SHP77 treated with DMSO at 0.1 percent for 48 hours (cell line): ENCODE results near the gene CKLF.
"Not testable (repeated sequence)": the region's sequence is repeated elsewhere in the genome, so short reads cannot be mapped to it uniquely, and the experiment has no call there.

Experiments used
- DNase-seq: peaks from one replicate; lab custom pipeline; 2025; lab: John Stamatoyannopoulos, UW

Gene CKLF

DNA sequence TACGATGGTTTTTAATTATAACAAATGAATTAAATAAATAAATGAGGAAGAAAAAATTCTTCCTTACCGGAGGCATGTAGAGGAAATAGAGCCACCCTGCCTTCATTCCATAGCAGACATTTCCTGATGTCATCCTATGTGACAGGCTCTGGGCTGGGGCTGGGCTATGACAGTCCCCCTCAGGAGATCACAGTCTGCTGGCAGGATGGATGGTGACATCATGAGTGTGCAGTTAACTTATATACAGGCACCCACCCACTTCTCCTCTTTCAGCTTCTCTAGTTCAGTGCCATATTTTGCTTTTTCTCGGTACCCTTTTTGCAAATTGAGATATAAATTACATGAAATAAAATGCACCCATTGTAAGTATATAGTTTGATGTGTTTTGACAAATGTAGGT is 45.7 kb downstream of the CKLF start:
- no peak for DNase-seq

DNA sequence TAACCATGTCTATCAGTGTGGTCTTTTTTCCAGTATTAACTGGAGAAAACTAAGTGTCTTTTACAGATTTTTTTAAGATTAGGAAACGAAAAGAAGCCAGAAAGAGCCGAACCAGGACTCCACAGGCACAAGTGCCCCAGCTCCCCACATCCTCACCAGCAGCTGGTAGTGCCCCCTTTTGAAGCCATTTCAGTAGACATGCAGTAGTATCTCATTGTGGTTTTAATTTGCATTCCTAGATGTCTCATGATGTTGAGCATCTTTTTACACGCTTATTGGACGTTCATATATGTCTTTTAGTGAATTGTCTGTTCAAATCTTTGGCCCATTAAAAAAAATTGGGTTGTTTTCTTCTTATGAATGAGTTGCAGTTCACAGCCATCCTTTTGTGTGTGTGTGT is 47.4 kb downstream of the CKLF start:
- no peak for DNase-seq

DNA sequence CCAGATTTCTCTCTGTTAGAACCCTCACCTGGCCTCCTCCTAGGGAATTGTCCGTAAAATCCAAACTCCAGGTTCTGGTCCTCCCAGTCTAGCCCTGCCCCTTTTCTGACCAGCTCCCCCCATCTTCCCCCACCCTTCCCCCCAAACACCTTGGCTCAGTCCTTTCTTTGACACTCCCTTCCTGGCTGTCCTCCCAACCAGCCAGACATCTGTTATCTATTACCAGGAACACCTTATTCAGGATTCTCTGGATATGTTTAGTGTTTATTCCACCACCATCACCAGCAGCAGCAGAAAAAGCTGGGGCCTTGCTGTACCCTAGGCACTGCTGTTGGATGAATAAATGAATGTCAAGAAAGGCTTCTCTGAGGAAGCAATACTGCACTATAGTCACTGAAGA is 48.1 kb downstream of the CKLF start:
- no peak for DNase-seq

DNA sequence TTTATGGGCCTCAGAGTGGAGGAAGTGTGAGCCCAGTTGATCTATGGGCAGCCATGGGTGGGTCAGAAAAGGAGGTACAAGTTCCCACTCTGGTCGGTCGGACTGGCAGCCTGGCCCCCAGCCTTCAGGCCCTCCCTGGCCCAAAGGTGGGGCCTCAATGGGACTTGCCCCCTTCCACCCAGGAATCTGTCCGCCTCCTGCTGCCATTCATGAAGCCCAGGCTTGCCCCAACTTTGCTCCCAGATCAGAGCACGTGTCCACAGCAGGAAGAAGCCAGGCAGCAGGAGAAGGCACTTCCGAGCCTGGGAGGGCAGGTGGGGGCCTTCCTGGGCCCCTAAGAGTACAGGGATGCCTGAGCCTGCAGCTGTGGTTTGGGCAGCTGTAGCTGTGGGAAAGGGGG is 49.1 kb downstream of the CKLF start:
- no peak for DNase-seq

DNA sequence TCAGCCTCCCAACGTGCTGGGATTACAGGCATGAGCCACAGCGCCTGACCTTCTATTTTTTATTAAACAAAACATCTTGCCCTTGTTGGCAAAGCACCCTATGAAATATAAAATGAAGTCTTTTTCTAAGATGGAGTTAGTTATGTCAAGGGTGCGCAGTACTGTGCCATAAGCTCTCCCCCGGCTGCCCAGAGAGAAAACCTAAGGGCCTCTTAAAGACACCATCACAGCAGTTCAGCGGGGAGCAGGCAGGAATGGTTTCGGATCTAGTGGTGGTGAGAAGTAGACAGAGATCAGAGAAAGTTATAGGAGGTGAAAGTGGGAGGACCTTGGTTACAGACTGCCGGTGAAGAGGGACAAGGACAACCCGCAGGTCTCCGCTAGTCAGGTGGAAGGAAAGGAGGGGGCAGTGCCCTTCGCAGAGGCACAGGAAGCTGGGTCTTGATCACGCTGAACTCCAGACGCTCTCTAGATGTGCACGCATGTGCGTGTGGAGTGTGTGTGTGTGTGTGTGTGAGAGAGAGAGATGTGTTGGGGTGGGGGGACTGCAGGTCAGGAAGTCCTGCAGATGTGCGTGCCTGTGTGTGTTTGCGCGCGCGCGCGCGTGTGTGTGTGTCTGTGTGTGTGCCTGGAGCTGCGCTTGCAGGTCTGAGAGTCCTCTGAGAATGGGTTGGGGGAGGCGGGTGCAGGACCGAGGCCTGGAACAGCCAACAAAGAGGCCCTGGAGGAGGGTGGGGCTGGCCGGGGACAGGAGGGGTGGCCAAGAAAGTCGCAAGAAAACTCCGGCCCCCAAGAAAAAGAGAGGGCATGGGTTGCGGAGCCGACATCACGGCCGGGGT is 51.4 kb downstream of the CKLF start:
- DNase-seq: peak; percentile 57

DNA sequence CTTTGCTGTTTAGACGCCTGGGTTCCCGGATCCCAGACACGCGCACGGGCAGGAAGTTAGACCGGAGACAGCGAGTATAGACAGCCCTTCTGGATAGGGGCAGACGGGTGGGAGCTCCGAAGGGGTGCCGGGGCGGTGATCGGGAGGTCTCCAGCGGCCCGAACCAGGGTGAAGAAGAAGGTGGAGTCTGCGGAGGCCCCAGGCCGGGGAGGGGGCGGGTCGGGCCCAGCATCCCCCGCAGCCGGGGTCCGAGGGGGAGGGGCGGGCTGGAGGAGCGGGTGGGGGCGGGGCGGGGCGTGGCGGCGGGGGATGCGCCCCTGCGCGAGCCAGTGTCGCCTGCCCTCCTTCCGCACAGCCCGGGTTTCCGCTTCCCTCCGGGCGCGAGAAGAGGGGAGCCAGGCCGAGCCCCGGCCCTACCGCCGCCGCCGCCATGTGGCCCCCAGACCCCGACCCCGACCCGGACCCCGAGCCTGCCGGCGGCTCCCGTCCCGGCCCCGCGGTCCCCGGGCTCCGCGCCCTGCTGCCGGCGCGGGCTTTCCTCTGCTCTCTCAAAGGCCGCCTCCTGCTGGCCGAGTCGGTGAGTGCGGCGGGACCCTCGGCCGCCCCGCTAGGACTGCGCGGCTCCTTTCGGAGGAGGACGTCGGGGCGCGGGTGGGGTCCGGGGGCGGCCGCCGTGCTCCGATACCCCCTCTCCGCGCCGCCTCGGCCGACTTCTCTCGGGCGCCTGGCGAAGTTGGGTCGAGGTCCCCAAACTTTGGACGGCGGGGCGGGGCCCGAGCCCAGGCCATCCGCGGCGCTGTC is 52.2 kb downstream of the CKLF start, which contains the start of gene CMTM3:
Gene CMTM3 (plus strand): TSS at position 329 of the 801 bp plus-strand sequence. CDS start 102 bp downstream, at position 431.
- DNase-seq: no peak

DNA sequence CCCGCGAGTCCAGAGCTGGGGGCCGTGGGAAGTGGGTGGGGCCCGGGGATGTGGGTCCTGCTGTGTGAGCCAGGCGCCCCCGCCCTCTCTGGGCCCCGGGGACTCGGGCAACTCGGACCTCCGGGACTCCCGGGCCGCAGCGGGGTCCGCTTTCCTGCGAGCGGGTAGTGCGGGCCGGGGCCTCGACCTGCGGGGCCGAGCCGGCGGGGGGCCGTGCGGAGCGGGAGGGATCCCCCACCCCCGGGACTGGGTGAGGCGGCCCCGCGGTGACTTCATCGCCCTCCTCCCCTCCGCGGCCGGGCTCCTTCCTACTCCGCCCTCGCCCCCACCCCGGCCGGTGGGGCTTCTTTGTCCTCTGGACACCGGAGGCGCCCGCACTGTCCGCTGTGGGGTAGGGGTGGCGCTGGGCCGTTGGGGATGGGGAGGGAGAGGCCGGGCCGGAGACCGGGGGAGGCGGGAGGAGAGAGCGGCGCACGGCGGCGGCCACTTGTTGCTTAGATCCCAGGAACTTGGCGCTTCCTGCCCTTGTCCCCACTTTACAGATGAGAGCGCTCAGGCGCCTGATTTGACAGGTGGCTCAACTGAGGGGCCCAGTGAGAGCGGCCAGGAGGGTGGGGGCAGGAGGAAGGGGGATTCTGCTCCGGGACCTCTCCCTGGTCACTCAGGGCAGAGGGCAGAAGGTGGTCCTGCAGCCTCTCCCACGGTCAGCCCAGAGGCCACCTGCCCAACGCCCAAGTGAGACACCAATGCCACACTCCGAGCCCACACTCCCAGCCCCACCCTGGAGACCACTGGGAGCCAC is 53.0 kb downstream of the CKLF start:
- DNase-seq: no peak

DNA sequence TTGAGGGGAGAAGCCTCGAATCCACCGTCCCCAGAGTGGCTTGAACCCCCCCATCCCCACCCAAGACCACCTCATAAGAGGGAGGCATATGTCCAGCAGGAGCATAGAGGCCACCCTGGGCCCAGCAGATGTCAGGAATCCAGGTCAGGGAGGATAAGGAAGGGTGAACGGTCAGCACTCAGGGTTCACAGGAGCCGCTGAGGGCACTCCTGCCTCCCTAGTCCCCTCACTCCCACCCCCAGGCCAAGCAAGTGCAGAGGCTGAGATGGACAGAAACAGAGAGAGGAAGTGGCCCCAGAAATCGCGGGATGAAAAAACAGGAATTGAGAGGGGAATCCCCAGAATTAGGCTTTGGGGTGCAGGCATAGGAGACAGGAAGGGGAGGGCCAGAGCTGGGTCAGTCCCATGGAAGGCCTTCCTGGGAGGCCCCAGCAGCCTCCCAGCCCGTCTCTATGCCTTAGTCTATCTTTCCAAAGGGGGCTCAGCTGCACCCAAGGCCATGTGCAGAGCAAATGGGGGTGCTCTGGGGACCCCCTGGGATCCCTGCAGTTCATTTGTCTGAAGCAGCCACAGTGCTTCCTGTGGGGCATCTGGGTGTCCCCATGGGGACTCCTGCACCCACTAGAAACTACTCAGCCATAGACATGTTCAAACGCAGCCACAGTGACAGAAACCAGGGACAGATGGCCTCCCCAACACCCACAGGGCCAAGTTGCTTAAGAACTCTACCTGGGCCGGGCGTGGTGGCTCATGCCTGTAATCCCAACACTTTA is 53.8 kb downstream of the CKLF start:
- no peak for DNase-seq

DNA sequence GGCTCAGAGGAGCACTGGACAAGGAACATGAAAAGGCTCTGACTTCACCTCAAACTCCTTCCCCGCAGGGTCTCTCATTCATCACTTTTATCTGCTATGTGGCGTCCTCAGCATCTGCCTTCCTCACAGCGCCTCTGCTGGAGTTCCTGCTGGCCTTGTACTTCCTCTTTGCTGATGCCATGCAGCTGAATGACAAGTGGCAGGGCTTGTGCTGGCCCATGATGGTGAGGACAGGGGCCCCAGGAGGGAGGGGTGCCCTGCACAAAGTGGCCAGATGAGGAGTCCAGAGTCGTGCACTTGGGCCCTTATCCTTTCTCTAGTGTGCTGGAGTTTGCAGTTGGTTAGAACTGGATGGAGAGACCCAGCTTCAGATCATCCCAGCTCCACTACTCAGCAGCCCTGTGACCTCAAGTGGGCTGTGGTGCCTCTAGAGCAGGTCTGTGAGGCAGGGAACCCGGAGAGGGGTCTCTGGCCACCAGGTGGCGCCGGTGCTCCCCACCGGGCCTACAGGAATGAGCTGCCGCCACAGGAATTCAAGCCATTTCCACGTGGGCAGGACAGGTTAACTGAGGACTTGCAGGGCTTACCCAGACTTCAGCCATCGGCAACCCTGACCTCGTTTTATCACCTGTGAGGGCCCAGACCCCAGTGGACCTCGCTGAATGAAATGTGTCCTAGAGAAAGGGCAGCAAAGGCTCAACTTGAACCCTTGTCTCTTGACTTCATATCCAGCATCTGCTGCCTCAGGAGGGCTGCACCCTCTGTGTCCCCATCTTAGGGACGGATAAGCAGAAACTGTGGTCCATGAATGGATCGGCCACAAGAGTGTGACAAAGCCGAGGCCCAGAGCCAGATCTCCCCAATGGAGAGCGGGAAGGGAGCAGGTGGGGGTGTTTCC is 56.1 kb downstream of the CKLF start:
- DNase-seq: peak; percentile 37

DNA sequence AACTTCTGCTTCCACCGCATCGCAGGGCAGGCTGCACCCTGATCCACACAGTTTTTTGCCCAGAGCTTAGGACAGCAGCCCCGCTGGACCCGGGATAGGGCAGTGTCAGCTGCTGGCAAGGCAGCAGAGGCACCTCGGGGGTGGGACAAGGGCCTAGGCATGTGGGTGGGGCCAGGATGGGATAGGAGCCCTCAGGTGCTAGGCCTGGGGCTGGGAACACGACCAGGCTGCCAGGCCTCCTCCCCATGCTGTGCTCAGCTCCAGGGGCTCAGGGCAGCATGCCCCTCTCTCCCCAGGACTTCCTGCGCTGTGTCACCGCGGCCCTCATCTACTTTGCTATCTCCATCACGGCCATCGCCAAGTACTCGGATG is 56.7 kb downstream of the CKLF start:
- no peak for DNase-seq

DNA sequence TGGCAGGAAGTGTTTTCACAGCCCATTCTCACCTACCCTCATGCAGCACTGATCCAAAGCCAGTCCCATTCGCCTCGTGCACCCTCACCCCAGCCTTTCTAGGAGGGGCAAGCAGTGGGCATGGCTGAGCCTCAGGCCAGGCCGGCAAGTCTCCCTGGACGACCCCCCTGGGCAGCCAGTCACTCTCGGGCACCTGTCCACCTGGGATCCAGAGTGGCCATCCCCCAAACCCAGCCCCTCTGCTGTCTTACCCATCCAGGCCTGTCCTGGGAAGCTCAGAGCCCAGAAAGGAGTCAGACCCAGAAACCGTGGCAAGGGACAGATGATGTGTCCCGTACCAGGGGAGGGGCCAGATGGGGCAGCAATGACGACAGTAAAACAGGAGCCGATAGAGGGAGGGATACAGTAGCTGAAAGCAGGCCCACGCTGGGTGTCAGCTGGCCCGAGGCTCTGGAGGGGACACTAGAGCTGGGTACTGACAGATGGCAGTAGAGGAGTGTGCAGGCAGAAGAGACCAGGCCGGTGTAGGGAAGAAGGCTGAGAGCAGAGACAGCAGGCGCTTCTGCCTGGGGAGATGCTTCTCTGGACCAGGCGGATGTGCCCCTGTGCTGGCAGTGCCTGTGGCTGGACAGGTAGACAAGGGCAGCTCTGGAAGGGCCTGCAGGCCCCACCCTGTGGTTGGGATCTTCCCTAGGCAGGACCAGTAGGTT is 57.9 kb downstream of the CKLF start:
- DNase-seq: no peak

DNA sequence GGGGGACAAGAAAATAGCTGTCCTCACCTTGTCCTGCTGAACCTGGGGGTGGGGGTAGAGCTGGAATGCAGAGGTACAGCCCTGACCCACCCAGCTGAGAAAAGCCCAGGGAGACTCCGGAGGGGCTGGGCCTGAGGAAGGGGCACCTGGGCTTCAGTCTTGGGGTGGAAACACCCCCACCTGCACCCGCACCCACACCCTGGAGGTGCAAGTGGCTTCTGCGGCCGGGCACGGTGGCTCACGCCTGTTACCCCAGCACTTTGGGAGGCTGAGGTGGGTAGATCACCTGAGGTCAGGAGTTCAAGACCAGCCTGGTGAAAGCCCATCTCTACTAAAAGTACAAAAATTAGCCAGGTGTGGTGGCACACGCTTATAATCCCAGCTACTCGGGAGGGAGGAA is 59.5 kb downstream of the CKLF start:
- not testable (repeated sequence) for DNase-seq

DNA sequence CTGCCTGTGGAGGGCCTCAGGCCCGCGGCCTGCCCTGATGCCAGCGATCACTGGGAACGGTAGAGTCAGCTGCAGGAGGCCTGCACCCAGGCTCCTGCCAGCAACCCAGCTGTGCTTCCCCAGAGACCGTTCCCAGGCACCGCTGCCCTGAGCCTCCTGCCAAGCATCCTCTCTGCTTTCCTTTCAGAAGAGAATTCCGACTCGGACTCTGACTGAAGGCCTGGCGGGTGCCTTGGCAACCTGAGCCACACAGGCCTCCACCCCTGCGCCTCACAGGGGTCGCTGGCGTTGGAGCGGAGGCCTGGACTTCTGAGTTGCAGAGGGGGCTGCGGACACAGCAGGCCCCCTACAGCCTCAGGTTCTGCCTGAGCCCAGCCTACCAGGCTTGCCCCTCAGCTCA is 60.0 kb downstream of the CKLF start:
- no peak for DNase-seq

DNA sequence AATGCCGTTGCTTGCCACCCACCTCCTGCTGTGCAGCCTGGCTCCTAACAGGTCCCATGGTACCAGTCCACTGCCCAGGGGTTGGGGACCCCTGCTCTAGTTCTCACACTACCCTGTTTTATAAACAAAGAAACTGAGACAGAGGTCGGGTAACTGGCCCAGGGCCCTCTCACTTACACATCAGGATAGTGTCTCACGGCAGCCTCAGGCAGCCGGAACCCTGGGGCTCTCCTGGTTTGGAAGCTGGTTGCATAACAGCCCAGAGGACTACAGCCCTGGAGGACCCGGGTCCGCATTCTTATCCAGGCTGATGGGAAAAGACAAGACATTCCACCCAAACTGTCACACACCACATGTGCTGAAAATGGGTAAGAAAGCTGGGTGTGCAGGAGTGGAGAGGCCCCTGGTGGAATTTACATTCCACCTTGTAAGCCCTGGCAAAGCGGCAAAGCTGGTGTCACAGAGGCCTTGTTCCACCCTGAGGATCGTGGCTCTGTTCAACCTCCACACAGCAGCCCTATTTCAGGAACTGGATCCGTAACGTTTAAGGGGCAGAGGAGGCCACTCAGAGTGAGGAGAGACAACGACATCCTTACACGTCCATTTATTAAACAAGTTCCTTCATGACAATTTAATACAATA is 61.9 kb downstream of the CKLF start:
- DNase-seq: no peak
